ENCODE data around the gene MYH6. TPM values are rescaled to one million over a fixed set of nuclear protein-coding genes. Genes with fewer than 3 reads are reported as not detected.

Gene MYH6
- total RNA-seq, 1 donor from 2014 or later = not detected

DNA sequence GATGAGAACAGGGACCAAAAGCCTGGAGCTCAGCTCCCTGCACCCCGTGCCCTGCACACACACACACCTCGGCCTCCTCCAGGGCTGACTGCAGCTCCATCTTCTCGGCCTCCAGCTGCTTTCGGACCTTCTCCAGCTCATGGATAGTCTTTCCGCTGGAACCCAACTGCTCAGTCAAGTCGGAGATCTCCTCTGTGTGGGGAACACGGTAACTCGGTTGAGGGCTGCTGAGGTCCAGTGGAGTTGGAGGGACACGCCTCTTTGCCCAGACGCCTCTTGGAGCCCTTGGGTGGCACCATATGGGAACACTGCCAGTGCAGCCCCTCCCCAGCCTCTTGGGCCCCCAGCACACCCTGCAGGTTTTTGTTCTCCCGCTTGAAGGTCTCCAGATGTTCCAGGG is 8.7 kb upstream of the MYH6 start:
- H3K4me1 Mint-ChIP-seq (ENCODE audit: low read depth) = no peaks in the 10 kb centered on the region
- no peak overlapping the region for H3K27ac Mint-ChIP-seq (ENCODE audit: unreplicated experiment)
- TF ChIP-seq CTCF (IDR thresholded peaks at IDR 0.05) = no peak
- no peaks in the 10 kb centered on the region for H3K9me3 Mint-ChIP-seq (ENCODE audit: low read depth)
- no peak overlapping the region for H3K4me3 Mint-ChIP-seq (ENCODE audit: unreplicated experiment)
- peaks cover 41% of the 10 kb centered on the region for H3K27me3 Mint-ChIP-seq (ENCODE audit: low read depth)
- no peak for DNase-seq (ENCODE audit: low spot score)
- no peaks in the 10 kb centered on the region for H3K36me3 Mint-ChIP-seq (ENCODE audit: low read depth)

GRCh38 chr14:23415821-23416778 is 8.0 kb upstream of the MYH6 start:
- no peaks in the 10 kb centered on the region for H3K9me3 Mint-ChIP-seq (ENCODE audit: low read depth)
- H3K27me3 Mint-ChIP-seq (ENCODE audit: low read depth) = peaks cover 47% of the 10 kb centered on the region
- H3K4me3 Mint-ChIP-seq (ENCODE audit: unreplicated experiment) = no peak overlapping the region
- DNase-seq (ENCODE audit: low spot score) = no peak
- H3K4me1 Mint-ChIP-seq (ENCODE audit: low read depth) = no peaks in the 10 kb centered on the region
- no peaks in the 10 kb centered on the region for H3K36me3 Mint-ChIP-seq (ENCODE audit: low read depth)
- no peak for TF ChIP-seq CTCF (IDR thresholded peaks at IDR 0.05)
- H3K27ac Mint-ChIP-seq (ENCODE audit: unreplicated experiment) = no peak overlapping the region

- H3K4me1 Mint-ChIP-seq (ENCODE audit: low read depth) = no peaks in the 10 kb centered on the region
- H3K27me3 Mint-ChIP-seq (ENCODE audit: low read depth) = peaks cover 49% of the 10 kb centered on the region
- TF ChIP-seq CTCF (IDR thresholded peaks at IDR 0.05) = no peak
- no peaks in the 10 kb centered on the region for H3K36me3 Mint-ChIP-seq (ENCODE audit: low read depth)
- H3K9me3 Mint-ChIP-seq (ENCODE audit: low read depth) = no peaks in the 10 kb centered on the region
- DNase-seq (ENCODE audit: low spot score) = no peak
- H3K27ac Mint-ChIP-seq (ENCODE audit: unreplicated experiment) = no peak overlapping the region
- H3K4me3 Mint-ChIP-seq (ENCODE audit: unreplicated experiment) = no peak overlapping the region
Measured at GRCh38 chr14:23414906-23415820, 7.1 kb upstream of the MYH6 start.

DNA sequence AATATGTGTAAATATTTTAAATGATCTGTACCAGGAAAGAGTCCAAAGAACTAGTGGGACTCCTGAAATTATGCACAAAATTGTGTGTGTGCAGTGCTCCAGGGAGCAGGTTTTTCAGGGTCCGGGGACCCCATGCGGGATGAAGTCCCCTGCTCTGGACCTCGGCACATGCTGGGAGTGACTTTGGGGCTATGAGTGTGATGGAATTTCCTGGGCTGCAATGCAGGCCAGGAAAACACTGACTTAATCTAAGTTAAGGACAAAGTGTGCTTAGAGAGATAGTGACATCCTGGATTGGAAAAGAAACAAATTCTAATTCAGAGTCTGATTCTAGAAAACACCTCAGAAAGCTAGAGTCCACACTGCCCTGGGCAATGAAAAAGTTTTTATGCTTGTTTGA is 6.2 kb upstream of the MYH6 start:
- Mint-ChIP-seq H3K4me3 (ENCODE audit: unreplicated experiment) (no peak overlapping the region), H3K27me3 (ENCODE audit: low read depth) (peaks cover 44% of the 10 kb centered on the region), H3K36me3 (ENCODE audit: low read depth) (no peaks in the 10 kb centered on the region), H3K27ac (ENCODE audit: unreplicated experiment) (no peak overlapping the region), H3K9me3 (ENCODE audit: low read depth) (no peaks in the 10 kb centered on the region), H3K4me1 (ENCODE audit: low read depth) (no peaks in the 10 kb centered on the region)
- DNase-seq (ENCODE audit: low spot score) = no peak
- TF ChIP-seq CTCF (IDR thresholded peaks at IDR 0.05) = no peak

DNA sequence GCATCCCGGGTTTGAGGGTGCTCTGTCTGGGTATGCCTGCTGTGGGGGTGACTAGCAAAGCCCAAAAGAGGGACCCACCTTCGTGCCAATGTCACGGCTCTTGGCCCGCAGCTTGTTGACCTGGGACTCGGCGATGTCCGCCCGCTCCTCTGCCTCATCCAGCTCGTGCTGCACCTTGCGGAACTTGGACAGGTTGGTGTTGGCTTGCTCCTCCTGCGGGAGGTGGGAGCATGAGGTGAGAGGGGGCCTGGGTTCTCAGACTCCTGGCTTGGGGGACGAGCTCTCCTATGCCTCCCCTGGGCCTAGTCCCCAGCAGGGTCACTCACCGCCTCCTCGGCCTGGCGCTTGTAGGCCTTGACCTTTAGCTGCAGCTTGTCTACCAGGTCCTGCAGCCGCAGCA is 5.6 kb upstream of the MYH6 start:
- Mint-ChIP-seq H3K9me3 (ENCODE audit: low read depth) (no peaks in the 10 kb centered on the region), H3K27ac (ENCODE audit: unreplicated experiment) (no peak overlapping the region), H3K36me3 (ENCODE audit: low read depth) (no peaks in the 10 kb centered on the region), H3K4me1 (ENCODE audit: low read depth) (no peaks in the 10 kb centered on the region), H3K4me3 (ENCODE audit: unreplicated experiment) (no peak overlapping the region), H3K27me3 (ENCODE audit: low read depth) (peaks cover 43% of the 10 kb centered on the region)
- no peak for DNase-seq (ENCODE audit: low spot score)
- no peak for TF ChIP-seq CTCF (IDR thresholded peaks at IDR 0.05)
